ENCODE results near the gene ARID1B.

Gene ARID1B

DNA sequence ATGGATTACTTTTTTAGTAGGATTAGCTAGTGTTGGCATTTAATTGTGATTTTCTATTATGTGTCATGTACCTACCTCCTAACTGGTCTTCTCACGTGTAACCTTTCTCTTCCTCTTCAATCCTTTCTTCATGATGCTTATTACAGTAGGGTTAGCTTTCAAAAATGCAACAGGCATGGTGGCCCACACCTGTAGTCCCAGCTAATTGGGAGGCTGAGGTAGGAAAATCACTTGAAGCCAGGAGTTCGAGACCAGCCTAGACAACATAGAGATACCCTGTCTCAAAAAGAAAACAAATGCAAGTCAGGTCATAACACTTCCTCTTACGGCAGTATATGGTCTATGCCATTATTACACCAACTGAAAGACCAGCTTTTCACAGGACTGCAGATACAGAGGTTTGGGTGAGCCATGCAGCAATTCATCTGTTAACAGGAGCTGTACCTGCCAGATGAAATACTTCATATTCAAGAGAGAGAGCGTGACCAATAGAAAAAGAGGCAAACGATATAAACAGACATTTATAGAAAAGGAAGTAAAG lies 351.1 kb downstream of the ARID1B start:
- no peak overlapping the region for H3K9ac ChIP-seq (ENCODE audit: low read length)
- no peak overlapping the region for H3K4me3 ChIP-seq (ENCODE audit: low read length)
- no peaks in the 10 kb centered on the region for H3K27me3 ChIP-seq (ENCODE audit: control insufficient read depth, insufficient read depth, low read length)
- no peaks in the 10 kb centered on the region for H3K36me3 ChIP-seq (ENCODE audit: control insufficient read depth, insufficient read depth, low read length)
- H3K4me1 ChIP-seq (ENCODE audit: control insufficient read depth, insufficient read depth, low read length) = no peaks in the 10 kb centered on the region
- no peak overlapping the region for H3K27ac ChIP-seq (ENCODE audit: low read depth, low read length)

DNA sequence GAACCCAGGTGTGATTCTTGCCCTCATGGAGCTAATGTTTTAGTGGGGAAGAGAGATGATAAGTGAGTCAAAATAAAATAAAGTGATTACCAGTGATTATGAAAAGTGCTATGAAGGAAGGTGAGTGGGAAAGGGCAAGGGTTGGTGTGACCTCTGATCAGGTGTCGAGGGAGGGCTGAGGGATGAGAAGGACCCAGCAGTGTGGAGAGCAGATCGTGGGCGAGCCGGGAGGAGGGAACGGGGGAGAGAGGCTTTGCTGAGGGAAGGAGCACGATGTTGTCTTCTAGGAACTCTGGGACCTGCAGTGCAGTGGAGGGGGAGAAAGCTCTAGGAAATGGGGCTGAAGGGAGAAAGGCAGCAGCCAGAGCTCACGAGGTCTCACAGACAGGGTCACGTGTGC lies 354.1 kb downstream of the ARID1B start:
- Histone ChIP-seq H3K9ac (ENCODE audit: low read length) (no peak overlapping the region), H3K4me1 (ENCODE audit: control insufficient read depth, insufficient read depth, low read length) (peaks cover 4% of the 10 kb centered on the region), H3K36me3 (ENCODE audit: control insufficient read depth, insufficient read depth, low read length) (peaks cover 3% of the 10 kb centered on the region), H3K4me3 (ENCODE audit: low read length) (no peak overlapping the region), H3K27me3 (ENCODE audit: control insufficient read depth, insufficient read depth, low read length) (no peaks in the 10 kb centered on the region), H3K27ac (ENCODE audit: low read depth, low read length) (no peak overlapping the region)

GRCh38 chr6:157133856-157134255 lies 356.7 kb downstream of the ARID1B start:
- H3K27me3 ChIP-seq (ENCODE audit: control insufficient read depth, insufficient read depth, low read length) = no peaks in the 10 kb centered on the region
- peaks cover 4% of the 10 kb centered on the region for H3K4me1 ChIP-seq (ENCODE audit: control insufficient read depth, insufficient read depth, low read length)
- H3K9ac ChIP-seq (ENCODE audit: low read length) = no peak overlapping the region
- peaks cover 4% of the 10 kb centered on the region for H3K36me3 ChIP-seq (ENCODE audit: control insufficient read depth, insufficient read depth, low read length)
- no peak overlapping the region for H3K27ac ChIP-seq (ENCODE audit: low read depth, low read length)
- H3K4me3 ChIP-seq (ENCODE audit: low read length) = no peak overlapping the region

- H3K27me3 ChIP-seq (ENCODE audit: control insufficient read depth, insufficient read depth, low read length) = no peaks in the 10 kb centered on the region
- peaks cover 4% of the 10 kb centered on the region for H3K36me3 ChIP-seq (ENCODE audit: control insufficient read depth, insufficient read depth, low read length)
- no peak overlapping the region for H3K27ac ChIP-seq (ENCODE audit: low read depth, low read length)
- no peak overlapping the region for H3K4me3 ChIP-seq (ENCODE audit: low read length)
- peaks cover 4% of the 10 kb centered on the region for H3K4me1 ChIP-seq (ENCODE audit: control insufficient read depth, insufficient read depth, low read length)
- no peak overlapping the region for H3K9ac ChIP-seq (ENCODE audit: low read length)
Observed at GRCh38 chr6:157134402-157135047, 357.3 kb downstream of the ARID1B start.

GRCh38 chr6:157135691-157136090 lies 358.5 kb downstream of the ARID1B start:
- Histone ChIP-seq H3K4me1 (ENCODE audit: control insufficient read depth, insufficient read depth, low read length) (peaks cover 4% of the 10 kb centered on the region), H3K27ac (ENCODE audit: low read depth, low read length) (no peak overlapping the region), H3K27me3 (ENCODE audit: control insufficient read depth, insufficient read depth, low read length) (no peaks in the 10 kb centered on the region), H3K9ac (ENCODE audit: low read length) (no peak overlapping the region), H3K4me3 (ENCODE audit: low read length) (no peak overlapping the region), H3K36me3 (ENCODE audit: control insufficient read depth, insufficient read depth, low read length) (peaks cover 6% of the 10 kb centered on the region)

DNA sequence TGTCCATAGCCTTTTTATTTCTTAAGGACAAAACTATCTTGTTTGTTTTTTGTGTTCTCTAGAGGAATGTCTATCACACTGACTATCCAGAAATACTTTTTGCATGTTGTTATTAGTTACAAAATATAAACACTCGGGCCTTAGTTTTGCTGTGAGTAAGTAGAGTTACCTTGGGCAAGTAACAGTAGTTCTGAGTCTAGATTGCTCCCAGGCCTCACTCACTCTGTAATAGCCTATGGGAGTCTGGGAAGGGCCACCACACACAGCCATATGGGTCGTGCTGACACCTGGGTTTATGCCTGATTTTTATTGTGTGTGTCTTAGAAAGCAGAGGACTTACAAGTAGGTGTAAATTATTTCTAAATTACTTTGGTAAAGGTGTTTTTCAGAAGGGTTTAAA lies 360.3 kb downstream of the ARID1B start:
- Histone ChIP-seq H3K27me3 (ENCODE audit: control insufficient read depth, insufficient read depth, low read length) (no peaks in the 10 kb centered on the region), H3K4me3 (ENCODE audit: low read length) (no peak overlapping the region), H3K4me1 (ENCODE audit: control insufficient read depth, insufficient read depth, low read length) (peaks cover 4% of the 10 kb centered on the region), H3K9ac (ENCODE audit: low read length) (no peak overlapping the region), H3K27ac (ENCODE audit: low read depth, low read length) (no peak overlapping the region), H3K36me3 (ENCODE audit: control insufficient read depth, insufficient read depth, low read length) (peaks cover 9% of the 10 kb centered on the region)

- Histone ChIP-seq H3K4me3 (ENCODE audit: low read length) (no peak overlapping the region), H3K27me3 (ENCODE audit: control insufficient read depth, insufficient read depth, low read length) (no peaks in the 10 kb centered on the region)
Observed at GRCh38 chr6:157139054-157139708, 362.0 kb downstream of the ARID1B start.

GRCh38 chr6:157143171-157143889 lies 366.2 kb downstream of the ARID1B start:
- no peak overlapping the region for H3K4me3 ChIP-seq (ENCODE audit: low read length)
- no peaks in the 10 kb centered on the region for H3K27me3 ChIP-seq (ENCODE audit: control insufficient read depth, insufficient read depth, low read length)
- peaks cover 5% of the 10 kb centered on the region for H3K36me3 ChIP-seq (ENCODE audit: control insufficient read depth, insufficient read depth, low read length)
- H3K27ac ChIP-seq (ENCODE audit: low read depth, low read length) = no peak overlapping the region
- peaks cover 2% of the 10 kb centered on the region for H3K4me1 ChIP-seq (ENCODE audit: control insufficient read depth, insufficient read depth, low read length)
- H3K9ac ChIP-seq (ENCODE audit: low read length) = no peak overlapping the region

More at GRCh38 chr6:157139054-157139708, 362.0 kb downstream of the ARID1B start:
- H3K4me1 ChIP-seq (ENCODE audit: control insufficient read depth, insufficient read depth, low read length) = peaks cover 1% of the 10 kb centered on the region
- H3K27ac ChIP-seq (ENCODE audit: low read depth, low read length) = no peak overlapping the region
- peaks cover 9% of the 10 kb centered on the region for H3K36me3 ChIP-seq (ENCODE audit: control insufficient read depth, insufficient read depth, low read length)
- no peak overlapping the region for H3K9ac ChIP-seq (ENCODE audit: low read length)

- Histone ChIP-seq H3K4me3 (ENCODE audit: low read length) (no peak overlapping the region), H3K4me1 (ENCODE audit: control insufficient read depth, insufficient read depth, low read length) (peaks cover 9% of the 10 kb centered on the region), H3K27ac (ENCODE audit: low read depth, low read length) (no peak overlapping the region), H3K27me3 (ENCODE audit: control insufficient read depth, insufficient read depth, low read length) (no peaks in the 10 kb centered on the region), H3K9ac (ENCODE audit: low read length) (no peak overlapping the region), H3K36me3 (ENCODE audit: control insufficient read depth, insufficient read depth, low read length) (peaks cover 12% of the 10 kb centered on the region)
Observed at GRCh38 chr6:157143890-157144798, 367.0 kb downstream of the ARID1B start.

DNA sequence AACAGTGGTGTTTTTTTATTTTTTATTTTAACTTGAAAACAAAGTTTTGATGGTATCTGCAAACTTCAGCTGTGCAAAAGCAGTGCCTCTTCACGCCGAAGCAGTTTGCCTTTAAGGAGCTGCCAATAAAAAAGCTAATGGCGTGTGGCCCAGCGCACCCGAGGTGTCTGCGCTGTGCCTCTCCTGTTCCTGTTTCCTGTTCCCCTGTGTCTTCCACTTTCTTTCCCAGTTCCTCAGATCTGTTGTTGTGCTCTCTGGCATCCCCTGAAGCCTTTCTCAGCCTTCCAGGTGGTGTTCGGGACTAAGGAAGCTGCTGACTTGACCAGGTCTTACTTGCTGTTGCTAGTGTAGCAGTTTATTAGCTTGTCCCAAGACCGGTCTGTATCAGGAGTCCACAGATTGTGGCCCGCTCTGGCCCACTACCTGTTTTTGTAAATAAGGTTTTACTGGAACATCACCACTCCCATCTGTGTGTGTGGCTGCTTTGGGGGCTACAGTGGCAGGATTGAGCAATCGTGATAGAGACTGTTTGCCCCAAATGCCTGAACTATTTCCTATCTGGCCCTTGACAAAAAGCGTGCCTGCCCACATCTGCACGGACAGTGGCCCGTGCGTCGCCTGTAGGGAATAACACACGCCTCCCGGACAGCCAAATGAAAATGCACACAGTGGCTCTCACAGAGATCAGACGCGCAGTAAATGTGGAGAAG lies 367.8 kb downstream of the ARID1B start:
- no peak overlapping the region for H3K9ac ChIP-seq (ENCODE audit: low read length)
- peaks cover 10% of the 10 kb centered on the region for H3K4me1 ChIP-seq (ENCODE audit: control insufficient read depth, insufficient read depth, low read length)
- H3K4me3 ChIP-seq (ENCODE audit: low read length) = no peak overlapping the region
- H3K27ac ChIP-seq (ENCODE audit: low read depth, low read length) = no peak overlapping the region
- no peaks in the 10 kb centered on the region for H3K27me3 ChIP-seq (ENCODE audit: control insufficient read depth, insufficient read depth, low read length)
- peaks cover 12% of the 10 kb centered on the region for H3K36me3 ChIP-seq (ENCODE audit: control insufficient read depth, insufficient read depth, low read length)

DNA sequence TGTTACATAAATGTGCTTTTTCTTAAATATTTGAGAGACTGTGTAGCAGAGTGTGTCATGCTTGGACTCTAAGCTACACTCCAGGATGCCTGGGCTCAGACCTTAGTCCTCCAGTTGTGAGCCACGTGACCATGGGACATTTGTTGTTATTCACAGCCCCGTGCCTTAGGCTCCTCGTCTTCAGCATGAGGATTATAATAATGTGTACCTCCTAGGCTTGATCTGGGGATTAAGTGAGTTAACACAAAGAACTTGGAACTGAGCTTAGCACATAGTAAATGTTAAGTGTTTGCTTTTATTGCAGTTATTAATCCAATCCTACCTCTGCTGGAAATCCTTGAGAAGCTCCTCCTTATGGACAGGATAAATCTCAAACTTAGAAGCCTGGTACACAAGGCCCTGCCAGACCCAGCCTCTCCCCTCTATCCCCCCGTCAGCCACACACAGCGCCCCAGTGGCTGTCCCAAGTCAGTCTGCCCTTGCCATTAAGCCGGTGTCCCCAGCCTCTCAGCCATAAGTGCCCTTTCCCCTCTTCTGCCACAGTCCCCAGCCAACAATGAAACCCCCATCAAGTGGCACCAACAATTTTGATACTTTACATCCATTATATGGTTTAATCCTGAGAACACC lies 368.6 kb downstream of the ARID1B start:
- Histone ChIP-seq H3K4me3 (ENCODE audit: low read length) (no peak overlapping the region), H3K9ac (ENCODE audit: low read length) (no peak overlapping the region), H3K27ac (ENCODE audit: low read depth, low read length) (no peak overlapping the region), H3K36me3 (ENCODE audit: control insufficient read depth, insufficient read depth, low read length) (peaks cover 12% of the 10 kb centered on the region), H3K27me3 (ENCODE audit: control insufficient read depth, insufficient read depth, low read length) (no peaks in the 10 kb centered on the region), H3K4me1 (ENCODE audit: control insufficient read depth, insufficient read depth, low read length) (peaks cover 10% of the 10 kb centered on the region)

All from rectal smooth muscle tissue (tissue), 1 donor.